Astrocyte of the cerebellum (primary cell): ENCODE results near the gene PTPRQ.

Experiments
- DNase-seq: peaks from one replicate; pipeline ENCODE4 v3.0.0-alpha.2; 2011; ENCODE audit warnings: low read depth
- H3K4me3 ChIP-seq: 2 replicates; pipeline ENCODE4 v1.5.1; 2011; ENCODE audit warnings: mild to moderate bottlenecking, low read depth, low read length, moderate library complexity
- CTCF ChIP-seq: IDR thresholded peaks from 2 replicates; pipeline ENCODE4 v1.5.1; 2012; ENCODE audit warnings: low read length, low read depth, moderate library complexity, mild to moderate bottlenecking; ENCODE audit errors: missing control alignments
- in situ Hi-C: cut with HindIII; loops from 2 replicates; pipeline ENCODE4 v1.10.0; 2017; ENCODE audit warnings: low sequenced_read_pairs

PTPRQ gene

GRCh38 chr12:80484746-80485145 is 40.7 kb downstream of the PTPRQ start:
- no peak overlapping the region for H3K4me3 ChIP-seq
- in situ Hi-C loops = no loop called here
- no peak for TF ChIP-seq CTCF
- no peak for DNase-seq

DNA sequence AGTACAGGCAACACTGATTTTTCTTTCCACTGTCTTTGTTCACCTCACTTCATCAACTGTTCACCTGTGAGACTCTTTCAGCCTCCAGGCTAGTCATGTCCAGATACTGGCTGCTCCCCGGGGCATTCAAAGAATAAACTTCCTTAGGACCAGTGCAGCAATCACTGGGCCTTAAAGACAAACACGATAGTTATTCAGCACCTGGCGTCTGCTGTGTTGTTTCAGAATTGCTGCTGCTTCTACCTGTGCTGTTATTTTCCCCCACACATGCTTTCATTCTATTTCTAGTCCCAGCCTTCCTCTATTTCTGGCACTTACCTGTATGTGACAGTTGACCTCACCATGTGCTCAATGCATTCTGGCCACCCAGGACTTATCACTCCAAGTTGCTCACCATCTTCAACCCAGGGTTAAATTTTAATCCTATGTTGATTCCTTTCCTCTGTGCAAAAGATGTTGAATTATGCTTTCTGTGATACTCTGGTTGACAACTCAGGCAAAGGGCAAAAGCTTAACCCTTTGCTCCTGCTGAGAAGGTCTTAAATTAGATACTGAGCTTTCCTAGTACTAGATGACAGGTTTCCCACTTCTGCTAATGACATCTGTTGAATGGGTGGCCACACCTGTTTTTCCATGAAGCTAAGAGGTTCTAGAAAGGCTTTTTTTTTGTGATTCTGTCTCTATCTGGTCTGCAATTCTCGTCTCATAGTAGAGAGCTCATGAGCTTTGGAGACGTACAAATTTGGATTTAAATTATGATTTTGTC is 41.4 kb downstream of the PTPRQ start:
- no peak for TF ChIP-seq CTCF
- no peak overlapping the region for H3K4me3 ChIP-seq
- no peak for DNase-seq
- in situ Hi-C loops = no loop called here

GRCh38 chr12:80490329-80490728 is 46.3 kb downstream of the PTPRQ start:
- no peak overlapping the region for H3K4me3 ChIP-seq
- in situ Hi-C loops = no loop called here
- no peak for DNase-seq
- no peak for TF ChIP-seq CTCF

GRCh38 chr12:80491166-80491565 is 47.1 kb downstream of the PTPRQ start:
- no peak for TF ChIP-seq CTCF
- in situ Hi-C loops = no loop called here
- no peak for DNase-seq
- no peak overlapping the region for H3K4me3 ChIP-seq

GRCh38 chr12:80493466-80493865 is 49.4 kb downstream of the PTPRQ start:
- no peak overlapping the region for H3K4me3 ChIP-seq
- in situ Hi-C loops = no loop called here
- no peak for TF ChIP-seq CTCF
- no peak for DNase-seq

- DNase-seq = no peak
- no peak for TF ChIP-seq CTCF
- in situ Hi-C loops = no loop called here
- no peak overlapping the region for H3K4me3 ChIP-seq
Observed at GRCh38 chr12:80494836-80495235, 50.8 kb downstream of the PTPRQ start.
